ENCODE measurements around the gene MTRR. TPM values are rescaled to one million over a fixed set of nuclear protein-coding genes. Genes with fewer than 3 reads are reported as not detected.

Gene MTRR
- total RNA-seq, 1 experiment from 2014 or later = 61.2 TPM

DNA sequence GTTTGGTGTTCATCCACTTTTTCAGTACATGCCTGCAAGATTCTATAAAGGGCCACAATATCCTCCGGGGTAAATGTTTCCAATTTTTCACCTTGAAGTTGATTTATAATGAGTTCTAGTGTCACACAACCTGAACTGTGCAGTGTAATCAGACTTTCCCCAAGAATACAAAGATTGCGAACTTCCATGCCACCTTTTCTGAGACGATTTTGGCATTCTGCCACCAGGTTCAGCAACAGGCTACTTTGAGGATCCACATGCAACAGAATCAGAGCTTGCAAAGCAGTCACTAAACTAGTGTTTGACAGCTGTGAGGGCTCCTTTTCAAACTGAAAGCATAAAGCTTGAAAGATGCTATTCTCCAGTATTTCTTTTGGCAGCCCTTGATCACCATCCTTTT, 1.7 kb upstream of the MTRR start:
- TF ChIP-seq, protein P1, sequence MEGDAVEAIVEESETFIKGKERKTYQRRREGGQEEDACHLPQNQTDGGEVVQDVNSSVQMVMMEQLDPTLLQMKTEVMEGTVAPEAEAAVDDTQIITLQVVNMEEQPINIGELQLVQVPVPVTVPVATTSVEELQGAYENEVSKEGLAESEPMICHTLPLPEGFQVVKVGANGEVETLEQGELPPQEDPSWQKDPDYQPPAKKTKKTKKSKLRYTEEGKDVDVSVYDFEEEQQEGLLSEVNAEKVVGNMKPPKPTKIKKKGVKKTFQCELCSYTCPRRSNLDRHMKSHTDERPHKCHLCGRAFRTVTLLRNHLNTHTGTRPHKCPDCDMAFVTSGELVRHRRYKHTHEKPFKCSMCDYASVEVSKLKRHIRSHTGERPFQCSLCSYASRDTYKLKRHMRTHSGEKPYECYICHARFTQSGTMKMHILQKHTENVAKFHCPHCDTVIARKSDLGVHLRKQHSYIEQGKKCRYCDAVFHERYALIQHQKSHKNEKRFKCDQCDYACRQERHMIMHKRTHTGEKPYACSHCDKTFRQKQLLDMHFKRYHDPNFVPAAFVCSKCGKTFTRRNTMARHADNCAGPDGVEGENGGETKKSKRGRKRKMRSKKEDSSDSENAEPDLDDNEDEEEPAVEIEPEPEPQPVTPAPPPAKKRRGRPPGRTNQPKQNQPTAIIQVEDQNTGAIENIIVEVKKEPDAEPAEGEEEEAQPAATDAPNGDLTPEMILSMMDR (IDR thresholded peaks at IDR 0.05; ENCODE audit: unreplicated experiment) = no peak
- Mint-ChIP-seq H3K9me3 (ENCODE audit: low read depth, unreplicated experiment) (no peaks in the 10 kb centered on the region), H3K27ac (ENCODE audit: unreplicated experiment) (no peak overlapping the region), H3K27me3 (ENCODE audit: unreplicated experiment) (no peaks in the 10 kb centered on the region), H3K36me3 (ENCODE audit: insufficient read depth, unreplicated experiment) (peaks cover 35% of the 10 kb centered on the region), H3K4me1 (ENCODE audit: low read depth, unreplicated experiment) (peaks cover 20% of the 10 kb centered on the region), H3K4me3 (ENCODE audit: low read depth, unreplicated experiment) (no peak overlapping the region)
- no peak for DNase-seq
- CTCF ChIA-PET = no interaction called here
- no TSS peak for BruUV-seq (replicated peaks)
- intact Hi-C loops (cut with micrococcal nuclease; ENCODE audit: unreplicated experiment) = no loop called here

DNA sequence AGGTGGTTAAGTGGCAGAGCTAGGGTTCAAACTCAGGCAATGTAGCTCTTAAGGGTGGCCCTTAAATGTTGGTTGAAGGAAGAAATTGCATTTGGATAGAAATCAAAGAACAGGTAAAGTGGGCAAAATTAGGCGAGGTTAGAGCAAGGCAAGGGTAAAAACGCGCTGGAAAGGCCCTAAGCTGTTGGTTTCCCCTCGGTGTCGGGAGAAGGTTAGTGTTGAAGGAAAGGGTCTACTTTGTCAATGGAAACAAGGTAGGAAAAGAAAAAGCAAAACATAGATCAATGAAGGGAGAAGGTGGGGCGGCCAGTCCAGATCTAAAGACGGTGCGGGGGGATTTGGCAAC, 548 bp upstream of the MTRR start:
- no peak for DNase-seq
- Mint-ChIP-seq H3K4me1 (ENCODE audit: low read depth, unreplicated experiment) (peaks cover 31% of the 10 kb centered on the region), H3K36me3 (ENCODE audit: insufficient read depth, unreplicated experiment) (peaks cover 35% of the 10 kb centered on the region), H3K4me3 (ENCODE audit: low read depth, unreplicated experiment) (peak overlapping the region; percentile 88), H3K27me3 (ENCODE audit: unreplicated experiment) (no peaks in the 10 kb centered on the region), H3K27ac (ENCODE audit: unreplicated experiment) (peak overlapping the region; percentile 78), H3K9me3 (ENCODE audit: low read depth, unreplicated experiment) (no peaks in the 10 kb centered on the region)
- intact Hi-C loops (cut with micrococcal nuclease; ENCODE audit: unreplicated experiment) = no loop called here
- TF ChIP-seq, protein P1 (IDR thresholded peaks at IDR 0.05; ENCODE audit: unreplicated experiment) = no peak
- no TSS peak for BruUV-seq (replicated peaks)
- CTCF ChIA-PET = no interaction called here

DNA sequence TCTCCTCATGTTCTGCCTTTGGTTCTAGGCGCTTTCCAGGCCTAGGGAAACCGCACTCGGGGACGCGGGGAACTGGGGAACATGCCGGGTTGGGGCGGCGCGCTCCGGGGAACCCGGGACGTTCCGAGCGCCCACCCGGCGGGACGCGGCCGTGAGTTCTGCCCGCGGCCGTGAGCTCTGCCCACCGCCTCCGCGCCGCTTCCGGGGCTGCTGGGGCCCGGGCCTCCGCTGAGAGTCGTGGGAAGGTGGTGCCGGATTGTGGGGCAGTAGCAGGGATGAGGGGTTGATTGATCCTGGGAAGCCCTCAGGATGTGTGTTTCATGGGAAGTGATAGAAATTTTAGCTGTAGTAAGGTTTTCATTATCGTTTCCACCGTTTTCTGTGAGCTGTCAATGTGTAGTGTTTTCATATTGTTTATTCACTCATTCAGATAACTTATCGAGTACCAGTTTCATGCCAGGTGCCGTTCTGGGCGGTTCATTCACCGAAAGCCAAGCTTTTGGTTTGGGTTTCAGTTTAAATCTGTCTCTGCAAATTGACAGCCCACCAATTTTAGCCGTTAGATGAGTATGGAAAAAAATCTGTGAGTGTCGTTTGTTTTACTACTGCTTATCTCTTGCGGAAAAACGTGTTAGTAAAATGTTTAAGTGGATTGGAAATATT, 657 bp downstream of the MTRR start:
- CTCF ChIA-PET = interaction anchor here (0.6 kb wide), 1 partner anchor 1367 kb away, joined by 3 read pairs; no protein-coding TSS in a partner anchor
- peak; percentile 9 for DNase-seq
- Mint-ChIP-seq H3K27ac (ENCODE audit: unreplicated experiment) (peak overlapping the region; percentile 78), H3K9me3 (ENCODE audit: low read depth, unreplicated experiment) (no peaks in the 10 kb centered on the region), H3K4me1 (ENCODE audit: low read depth, unreplicated experiment) (peaks cover 31% of the 10 kb centered on the region), H3K27me3 (ENCODE audit: unreplicated experiment) (no peaks in the 10 kb centered on the region), H3K4me3 (ENCODE audit: low read depth, unreplicated experiment) (peak overlapping the region; percentile 88), H3K36me3 (ENCODE audit: insufficient read depth, unreplicated experiment) (peaks cover 27% of the 10 kb centered on the region)
- intact Hi-C loops (cut with micrococcal nuclease; ENCODE audit: unreplicated experiment) = no loop called here
- TF ChIP-seq, protein P1 (IDR thresholded peaks at IDR 0.05; ENCODE audit: unreplicated experiment) = no peak
- BruUV-seq (replicated peaks) = no TSS peak

DNA sequence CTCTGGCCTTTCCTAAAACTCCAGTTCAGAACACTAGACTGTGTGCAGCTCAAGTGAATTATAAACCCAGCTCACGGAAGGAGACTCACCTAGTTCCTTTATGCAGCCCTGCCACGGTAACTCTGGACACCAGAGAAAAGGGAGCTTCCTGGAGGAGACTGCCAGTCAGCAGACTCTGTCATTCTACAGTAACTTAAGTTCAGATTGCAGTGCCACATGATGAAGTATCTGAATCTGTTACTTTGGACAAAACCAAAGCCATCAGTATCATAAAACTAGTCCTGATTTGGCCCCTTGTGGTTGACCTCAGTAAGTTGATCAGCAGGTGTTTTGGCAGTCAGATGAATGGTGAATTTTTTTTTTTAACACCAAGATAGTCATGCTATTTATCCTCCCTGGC, 2.7 kb downstream of the MTRR start:
- H3K4me3 Mint-ChIP-seq (ENCODE audit: low read depth, unreplicated experiment) = peak overlapping the region; percentile 88
- no TSS peak for BruUV-seq (replicated peaks)
- intact Hi-C loops (cut with micrococcal nuclease; ENCODE audit: unreplicated experiment) = no loop called here
- H3K27ac Mint-ChIP-seq (ENCODE audit: unreplicated experiment) = no peak overlapping the region
- no peaks in the 10 kb centered on the region for H3K27me3 Mint-ChIP-seq (ENCODE audit: unreplicated experiment)
- H3K4me1 Mint-ChIP-seq (ENCODE audit: low read depth, unreplicated experiment) = peaks cover 40% of the 10 kb centered on the region
- DNase-seq = no peak
- CTCF ChIA-PET = no interaction called here
- H3K36me3 Mint-ChIP-seq (ENCODE audit: insufficient read depth, unreplicated experiment) = peaks cover 31% of the 10 kb centered on the region
- H3K9me3 Mint-ChIP-seq (ENCODE audit: low read depth, unreplicated experiment) = no peaks in the 10 kb centered on the region
- TF ChIP-seq, protein P1 (IDR thresholded peaks at IDR 0.05; ENCODE audit: unreplicated experiment) = no peak
